Glomerular visceral epithelial cell (primary cell): ENCODE measurements around the gene MAP2K5.

Experiments
- DNase-seq: peaks from one replicate; pipeline ENCODE4 v3.0.0-alpha.2; 2016; ENCODE audit errors: extremely low spot score

The MAP2K5 gene

GRCh38 chr15:67806536-67806935 lies 264.0 kb downstream of the MAP2K5 start:
- no peak for DNase-seq

GRCh38 chr15:67807141-67807540 lies 264.6 kb downstream of the MAP2K5 start:
- no peak for DNase-seq

GRCh38 chr15:67807836-67808235 lies 265.3 kb downstream of the MAP2K5 start:
- no peak for DNase-seq

GRCh38 chr15:67808821-67809220 lies 266.3 kb downstream of the MAP2K5 start:
- no peak for DNase-seq

GRCh38 chr15:67809441-67809840 lies 266.9 kb downstream of the MAP2K5 start:
- no peak for DNase-seq

GRCh38 chr15:67809866-67810265 lies 267.4 kb downstream of the MAP2K5 start:
- no peak for DNase-seq

GRCh38 chr15:67812241-67812644 lies 269.7 kb downstream of the MAP2K5 start:
- DNase-seq: no peak

GRCh38 chr15:67813104-67813634 lies 270.7 kb downstream of the MAP2K5 start:
- DNase-seq: no peak

GRCh38 chr15:67815036-67815592 lies 272.6 kb downstream of the MAP2K5 start:
- DNase-seq: no peak

GRCh38 chr15:67816668-67817067 lies 274.2 kb downstream of the MAP2K5 start:
- DNase-seq: no peak

- DNase-seq: no peak
These were observed 276.0 kb downstream of the MAP2K5 start for GRCh38 chr15:67818464-67818863.

GRCh38 chr15:67819636-67820035 lies 277.1 kb downstream of the MAP2K5 start:
- no peak for DNase-seq

- DNase-seq: no peak
These were observed 277.9 kb downstream of the MAP2K5 start for GRCh38 chr15:67820122-67820991.

GRCh38 chr15:67820992-67821783 lies 278.7 kb downstream of the MAP2K5 start:
- DNase-seq: peak; percentile 53

GRCh38 chr15:67821784-67822440 lies 279.4 kb downstream of the MAP2K5 start:
- no peak for DNase-seq

GRCh38 chr15:67822537-67823313 lies 280.2 kb downstream of the MAP2K5 start:
- no peak for DNase-seq

GRCh38 chr15:67823314-67824196 lies 281.1 kb downstream of the MAP2K5 start:
- DNase-seq: no peak

- no peak for DNase-seq
These were observed 281.9 kb downstream of the MAP2K5 start for GRCh38 chr15:67824197-67824968.
